HT-29 (cell line): Measurements from ENCODE around the gene IQCF2. TPM values are rescaled to one million over a fixed set of nuclear protein-coding genes. Genes with fewer than 3 reads are reported as not detected.
"Not testable (repeated sequence)": the region's sequence is repeated elsewhere in the genome, so short reads cannot be mapped to it uniquely, and the experiment has no call there.

Experiments used
- DNase-seq: peaks from one replicate; pipeline ENCODE4 v3.0.0-alpha.2; 2015; ENCODE audit warnings: low spot score
- total RNA-seq: library from RNA; depleted of rRNA; stranded (reverse); fragments of >200 nt; shearing (Covaris generic); gene quantifications from 2 replicates; pipeline ENCODE4 v1.2.3, GENCODE V29; 2014; rRNA removed

IQCF2 gene
- total RNA-seq, result not detected in 2 replicates

- no peak for DNase-seq
Observed at GRCh38 chr3:51860703-51861665, at the start of gene IQCF2. Gene IQCF2, plus strand, starts transcription at chr3:51861615. Its CDS starts 52 bp downstream, at chr3:51861667.

GRCh38 chr3:51813539-51813938 is 47.9 kb upstream of the IQCF2 start:
- DNase-seq, result no peak

DNA sequence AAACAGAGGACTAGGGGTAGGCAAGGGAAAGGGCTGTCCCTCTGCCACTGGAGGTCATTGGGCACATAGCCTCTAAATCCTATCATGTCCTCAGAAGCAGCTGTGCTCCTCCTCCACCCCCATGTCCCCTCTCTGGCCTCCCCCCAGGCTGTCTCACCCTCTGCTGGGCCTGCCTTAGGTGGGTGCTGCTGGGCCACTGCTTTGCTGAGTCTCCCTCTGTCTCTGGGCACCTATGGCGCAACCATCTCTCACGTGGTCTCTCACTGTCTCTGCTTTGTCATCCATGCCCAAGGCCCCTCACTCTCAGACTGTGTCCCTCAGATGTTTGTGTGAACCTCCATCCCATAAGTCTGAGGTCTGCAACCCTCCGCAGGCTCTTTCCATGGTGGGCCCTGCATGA is 47.4 kb upstream of the IQCF2 start:
- no peak for DNase-seq

- no peak for DNase-seq
Observed at GRCh38 chr3:51815614-51816013, 45.8 kb upstream of the IQCF2 start.

- DNase-seq, result no peak
Observed at GRCh38 chr3:51816723-51817122, 44.7 kb upstream of the IQCF2 start.

DNA sequence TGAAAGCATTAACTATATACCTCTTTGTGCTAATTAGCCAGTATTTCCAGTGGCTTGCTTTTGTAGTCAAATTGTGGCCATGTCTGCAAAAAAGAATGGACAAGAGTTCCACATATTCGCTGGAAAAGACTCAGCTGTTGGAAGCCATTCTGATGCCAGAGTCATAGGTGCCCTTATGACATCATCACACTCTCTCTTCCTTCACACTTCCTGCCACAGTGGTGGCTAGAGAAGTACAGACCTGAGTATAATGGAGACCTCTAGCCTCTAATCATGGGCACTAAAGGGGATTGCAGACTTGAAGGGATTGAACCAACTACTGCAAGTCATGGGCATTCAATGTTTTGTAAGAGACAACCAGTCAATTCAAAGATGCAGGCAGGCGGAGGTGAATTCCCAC is 44.0 kb upstream of the IQCF2 start:
- no peak for DNase-seq

- no peak for DNase-seq
Observed at GRCh38 chr3:51819151-51819550, 42.3 kb upstream of the IQCF2 start.

GRCh38 chr3:51819709-51820406 is 41.6 kb upstream of the IQCF2 start:
- DNase-seq, result peak; percentile 19

- DNase-seq, result no peak
Observed at GRCh38 chr3:51828297-51828696, 33.1 kb upstream of the IQCF2 start.

- DNase-seq, result no peak
Observed at GRCh38 chr3:51830345-51830744, 31.1 kb upstream of the IQCF2 start.

DNA sequence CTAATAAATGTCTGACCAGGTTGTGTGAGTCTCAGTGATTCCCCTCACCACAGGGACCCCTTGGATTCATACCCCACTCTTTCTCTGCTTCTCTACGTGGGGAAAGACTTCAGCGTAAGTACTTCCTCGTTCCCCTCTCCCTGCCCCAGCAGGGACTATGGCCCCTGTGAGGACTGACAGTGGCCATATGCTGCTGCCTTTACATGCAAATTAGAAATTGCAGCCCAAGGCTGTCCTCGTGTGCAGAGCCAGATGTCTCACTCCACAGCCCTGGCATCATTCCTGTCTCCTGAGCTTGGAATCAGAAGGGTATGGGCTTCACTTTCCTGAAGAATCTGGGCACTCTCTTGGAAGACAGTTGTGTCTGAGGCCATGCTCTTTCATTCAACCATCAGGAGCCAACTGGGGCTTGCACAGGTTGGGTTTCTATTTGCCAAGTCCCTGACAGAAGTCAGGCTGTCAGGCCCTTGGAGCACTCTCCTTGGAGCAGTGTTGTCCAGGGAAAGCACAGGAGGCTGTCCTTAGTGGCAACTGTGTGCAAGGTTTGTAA is 30.5 kb upstream of the IQCF2 start:
- no peak for DNase-seq

DNA sequence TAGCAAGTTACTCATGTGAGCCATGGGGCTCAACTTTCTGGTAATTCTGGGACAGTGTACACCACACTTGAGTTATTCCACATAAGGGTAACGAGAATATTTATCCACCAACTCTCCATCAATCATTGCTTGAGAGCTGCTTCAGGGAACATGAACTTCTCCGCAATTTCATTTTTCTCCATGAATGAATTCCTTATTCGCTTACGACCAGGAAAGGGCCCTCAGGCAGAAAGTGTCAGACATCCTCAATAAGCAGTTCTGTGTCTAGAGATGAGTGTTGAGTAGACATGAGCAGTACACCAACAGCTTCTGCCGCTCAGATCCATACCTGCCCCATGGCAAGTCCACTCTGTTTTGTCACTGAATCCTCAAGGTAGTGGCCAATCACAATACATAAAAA is 24.8 kb upstream of the IQCF2 start:
- no peak for DNase-seq

DNA sequence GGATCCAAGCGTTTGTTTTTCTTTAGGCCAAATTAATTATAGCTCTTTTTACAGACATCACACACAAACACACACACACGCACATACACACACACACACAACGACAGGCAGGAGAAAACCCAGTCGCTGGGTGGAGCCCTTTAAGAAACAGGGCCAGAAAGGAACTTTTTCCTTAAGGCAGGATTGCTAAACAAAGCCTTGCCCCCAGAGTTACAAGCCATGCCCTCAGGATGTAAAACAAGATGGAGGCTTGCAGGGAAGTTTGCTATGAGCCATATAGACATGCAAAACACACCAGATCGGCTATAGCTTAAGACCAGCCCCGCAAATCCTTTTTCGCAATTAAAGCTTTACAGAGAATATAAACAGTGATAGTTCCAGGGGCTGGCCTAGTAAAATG is 16.3 kb upstream of the IQCF2 start:
- DNase-seq, result no peak

- DNase-seq, result peak; percentile 10
Observed at GRCh38 chr3:51855411-51855810, 6.0 kb upstream of the IQCF2 start.

GRCh38 chr3:51862886-51863285 is 1.5 kb downstream of the IQCF2 start:
- no peak for DNase-seq

DNA sequence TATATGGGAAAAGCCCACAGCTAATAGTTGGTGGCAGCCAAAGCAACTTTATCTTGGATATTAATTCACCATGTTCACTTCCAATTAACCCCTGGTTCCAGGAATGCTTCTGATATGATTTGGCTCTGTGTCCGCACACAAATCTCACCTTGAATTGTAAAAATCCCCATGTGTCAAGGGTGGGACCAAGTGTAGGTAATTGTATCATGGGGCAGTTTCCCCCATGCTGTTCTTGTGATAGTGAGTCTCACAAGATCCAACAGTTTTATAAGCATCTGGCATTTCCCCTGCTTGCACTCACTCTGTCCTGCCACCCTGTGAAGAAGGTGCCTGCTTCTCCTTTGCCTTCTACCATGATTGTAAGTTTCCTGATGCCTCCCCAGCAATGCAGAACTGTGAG is 7.5 kb downstream of the IQCF2 start:
- DNase-seq, result not testable (repeated sequence)

DNA sequence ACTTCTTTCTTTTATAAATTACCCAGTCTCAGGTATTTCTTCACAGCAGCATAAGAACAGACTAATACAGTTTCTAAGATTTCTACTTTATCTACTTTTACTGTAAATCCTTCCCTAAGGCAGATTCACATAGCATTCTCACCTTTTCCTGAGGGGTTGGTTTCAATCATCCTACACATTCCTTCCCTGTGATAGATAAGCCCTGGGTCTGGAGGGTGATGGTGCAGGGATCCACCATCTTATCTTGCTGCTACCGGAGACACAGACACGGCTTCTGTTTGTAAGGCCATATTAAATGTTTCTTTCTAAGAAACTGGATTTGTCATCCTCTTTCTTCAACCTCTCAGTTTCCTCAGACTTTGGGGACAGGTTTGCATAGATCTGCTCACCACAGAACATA is 7.9 kb downstream of the IQCF2 start:
- no peak for DNase-seq

GRCh38 chr3:51873253-51873766 is 11.9 kb downstream of the IQCF2 start:
- DNase-seq, result no peak

DNA sequence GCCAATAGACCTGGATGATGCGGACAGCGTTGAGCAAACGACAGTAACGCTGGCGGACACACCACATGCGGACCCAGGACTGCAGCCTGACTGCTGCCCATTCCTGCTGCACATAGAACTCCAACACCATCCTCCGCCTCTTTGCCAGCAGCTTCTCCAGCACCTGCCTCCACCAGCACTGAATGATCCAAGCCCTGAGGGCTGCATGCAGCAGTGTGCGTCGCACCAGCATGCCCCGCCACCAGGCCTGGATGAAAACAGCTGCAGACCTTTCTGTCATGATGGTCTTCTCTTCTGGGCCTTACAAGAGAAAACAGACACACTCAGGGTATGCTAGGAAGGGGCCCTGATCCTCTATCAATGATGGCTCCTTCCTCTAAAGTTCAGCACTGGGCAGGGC is 12.5 kb downstream of the IQCF2 start:
- no peak for DNase-seq

- DNase-seq, result no peak
Observed at GRCh38 chr3:51874411-51874810, 13.0 kb downstream of the IQCF2 start.

DNA sequence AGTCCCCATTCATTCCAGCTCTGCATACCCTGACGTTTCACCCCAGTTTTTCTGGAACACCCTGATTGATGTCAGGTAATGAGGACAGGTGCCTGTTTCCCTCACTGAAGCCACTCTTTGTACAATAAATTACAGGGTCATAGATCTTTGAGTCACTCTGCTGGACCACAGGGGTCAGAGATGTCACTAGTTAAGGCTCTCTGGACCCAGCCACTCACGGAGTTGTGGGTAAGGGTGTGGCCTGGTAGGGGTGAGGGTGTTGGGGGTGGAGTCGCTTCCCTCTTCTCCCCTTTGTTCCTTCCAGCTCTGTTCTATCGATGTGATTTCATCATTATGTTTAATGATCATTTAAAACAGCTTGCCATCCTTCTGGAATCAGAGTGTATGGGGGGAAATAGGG is 13.5 kb downstream of the IQCF2 start:
- DNase-seq, result no peak

DNA sequence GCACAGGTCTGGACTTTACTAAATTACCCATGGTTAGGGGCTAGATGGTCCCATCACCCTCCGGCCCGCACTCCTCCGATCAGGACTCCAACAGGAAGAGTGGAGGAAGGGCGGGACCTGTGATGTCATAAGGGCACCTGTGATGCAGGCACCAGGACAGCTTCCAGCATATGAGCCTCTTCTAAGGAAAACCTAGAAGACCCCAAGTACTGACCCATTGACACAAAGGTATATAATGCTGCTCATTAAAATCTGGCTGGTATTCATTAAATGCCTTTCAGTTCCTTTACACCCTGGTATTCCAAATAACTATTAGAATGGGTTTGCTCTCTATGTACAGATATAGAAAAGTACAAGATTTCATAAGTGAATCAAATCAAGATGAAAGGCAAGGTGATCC is 14.1 kb downstream of the IQCF2 start, which contains the start of gene IQCF5:
Gene IQCF5 (minus strand): TSS at position 101 of the 400 bp plus-strand sequence. CDS start 70 bp downstream, at position 31.
- DNase-seq, result no peak
